ENCODE data around the gene MAP6.
"Not testable (repeated sequence)": the region's sequence is repeated elsewhere in the genome, so short reads cannot be mapped to it uniquely, and the experiment has no call there.

Gene MAP6

DNA sequence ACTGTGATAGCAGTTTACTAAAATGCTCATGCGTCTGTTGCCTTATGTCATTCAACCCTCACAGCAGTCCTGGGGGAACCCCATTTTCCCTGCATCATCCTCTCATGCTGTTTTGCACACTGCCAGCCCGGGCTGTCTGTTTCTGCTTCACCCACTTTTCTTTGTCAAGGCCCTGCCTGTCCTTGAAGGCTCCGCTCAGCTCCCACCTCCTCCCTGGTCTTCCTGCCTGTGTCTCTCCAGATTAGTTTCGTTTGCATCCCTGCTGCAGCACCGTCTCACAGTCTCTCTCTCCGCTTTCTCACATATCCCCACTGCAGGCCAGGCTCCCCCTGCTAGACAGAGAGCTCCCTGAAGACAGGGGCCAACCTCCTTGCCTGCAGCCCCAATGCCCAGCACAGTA is 76.9 kb downstream of the MAP6 start:
- DNase-seq (ENCODE audit: low spot score): no peak

- DNase-seq (ENCODE audit: low spot score): no peak
Observed at GRCh38 chr11:75591371-75591770, 77.5 kb downstream of the MAP6 start.

- DNase-seq (ENCODE audit: low spot score): no peak
Observed at GRCh38 chr11:75589933-75590332, 78.9 kb downstream of the MAP6 start.

- DNase-seq (ENCODE audit: low spot score): no peak
Observed at GRCh38 chr11:75589051-75589450, 79.8 kb downstream of the MAP6 start.

DNA sequence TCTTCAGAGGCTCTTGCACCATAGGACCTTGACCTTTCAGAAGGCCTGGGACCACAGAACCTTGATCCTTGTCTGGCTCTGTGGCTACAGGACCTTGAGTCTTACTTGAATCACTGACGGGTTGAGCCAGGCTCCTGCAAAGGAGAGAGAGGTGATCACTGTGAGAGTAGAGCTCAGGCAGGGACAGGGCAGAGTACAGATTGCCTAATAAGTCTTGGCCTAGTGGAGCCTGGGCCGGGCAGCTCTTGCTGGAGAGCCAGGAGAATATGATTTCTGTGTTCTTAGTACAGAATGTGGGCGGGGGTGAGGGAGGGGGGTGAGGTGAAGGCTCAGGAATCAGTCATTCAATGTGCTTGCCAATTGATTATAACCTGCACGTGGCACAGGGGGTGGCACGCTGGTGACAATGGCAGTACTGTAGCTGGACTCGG is 80.8 kb downstream of the MAP6 start:
- no peak for DNase-seq (ENCODE audit: low spot score)

GRCh38 chr11:75586395-75586794 is 82.4 kb downstream of the MAP6 start:
- no peak for DNase-seq (ENCODE audit: low spot score)

- no peak for DNase-seq (ENCODE audit: low spot score)
Observed at GRCh38 chr11:75585293-75585670, 83.6 kb downstream of the MAP6 start.

DNA sequence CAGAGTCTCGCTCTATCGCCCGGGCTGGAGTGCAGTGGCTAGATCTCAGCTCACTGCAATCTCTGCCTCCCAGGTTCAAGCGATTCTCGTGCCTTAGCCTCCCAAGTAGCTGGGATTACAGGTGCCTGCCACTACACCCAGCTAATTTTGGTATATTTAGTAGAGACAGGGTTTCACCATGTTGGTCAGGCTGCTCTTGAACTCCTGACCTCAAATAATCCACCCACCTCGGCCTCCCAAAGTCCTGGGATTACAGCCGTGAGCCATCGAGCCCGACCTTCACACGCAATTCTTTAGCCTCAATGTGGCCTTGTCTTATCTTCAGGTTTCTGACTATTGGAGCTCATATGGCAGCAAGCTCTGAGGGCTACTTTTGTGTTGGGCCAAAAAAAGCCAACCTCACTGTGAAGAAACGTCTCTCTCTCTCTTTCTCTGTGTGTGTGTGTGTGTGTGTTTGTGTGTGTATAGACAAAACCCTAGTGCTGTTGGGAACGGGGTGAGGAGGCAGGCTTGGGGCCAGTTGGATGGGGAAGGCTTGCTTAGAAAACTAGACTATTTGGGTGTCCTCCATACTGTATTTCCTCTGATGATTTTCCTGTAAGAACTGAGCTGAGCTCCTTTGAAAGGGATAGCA is 84.1 kb downstream of the MAP6 start:
- DNase-seq (ENCODE audit: low spot score): not testable (repeated sequence)

GRCh38 chr11:75583718-75584658 is 84.8 kb downstream of the MAP6 start:
- DNase-seq (ENCODE audit: low spot score): no peak

DNA sequence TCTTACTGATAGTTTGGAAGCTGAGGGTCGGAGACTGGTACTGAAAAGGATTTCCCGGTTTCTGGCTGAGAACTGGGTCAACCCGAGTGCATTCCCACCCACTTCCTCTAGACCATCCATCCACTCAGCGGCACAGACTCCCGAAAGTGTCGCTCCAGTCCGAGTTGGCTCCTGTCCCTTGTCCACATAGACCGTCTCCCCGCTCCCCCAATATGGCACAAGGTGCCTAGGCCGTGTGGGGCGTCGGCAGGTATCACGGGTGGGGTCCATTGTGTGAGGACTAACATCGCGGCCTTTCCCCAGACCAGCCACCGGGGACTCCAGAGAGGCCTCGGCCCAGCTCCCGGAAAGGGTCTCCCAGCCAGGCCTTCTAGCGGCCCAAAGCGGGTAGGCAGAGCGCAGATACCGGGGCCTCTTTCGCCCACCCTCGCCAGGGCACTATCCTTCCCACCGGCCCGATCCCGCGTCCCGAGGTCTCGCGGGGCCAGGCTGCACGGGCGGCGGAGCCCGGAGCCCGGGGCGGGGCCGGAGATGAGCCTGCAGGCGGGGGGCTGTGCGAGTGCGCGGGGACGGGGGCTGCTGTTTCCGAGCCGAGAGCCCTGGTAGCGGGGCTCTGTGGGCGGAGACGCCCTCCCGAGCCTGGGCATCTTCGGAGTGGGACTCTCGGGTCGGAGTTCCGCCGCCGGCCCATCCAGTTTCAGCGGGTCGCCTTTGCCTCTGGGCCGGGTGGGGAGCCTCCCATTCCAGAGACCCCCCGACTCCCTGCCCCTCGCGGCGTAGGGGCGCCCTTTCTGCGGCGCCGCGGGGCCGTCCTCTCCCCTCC is 85.7 kb downstream of the MAP6 start:
- DNase-seq (ENCODE audit: low spot score): peak; percentile 62

- no peak for DNase-seq (ENCODE audit: low spot score)
Observed at GRCh38 chr11:75582506-75582894, 86.3 kb downstream of the MAP6 start.

DNA sequence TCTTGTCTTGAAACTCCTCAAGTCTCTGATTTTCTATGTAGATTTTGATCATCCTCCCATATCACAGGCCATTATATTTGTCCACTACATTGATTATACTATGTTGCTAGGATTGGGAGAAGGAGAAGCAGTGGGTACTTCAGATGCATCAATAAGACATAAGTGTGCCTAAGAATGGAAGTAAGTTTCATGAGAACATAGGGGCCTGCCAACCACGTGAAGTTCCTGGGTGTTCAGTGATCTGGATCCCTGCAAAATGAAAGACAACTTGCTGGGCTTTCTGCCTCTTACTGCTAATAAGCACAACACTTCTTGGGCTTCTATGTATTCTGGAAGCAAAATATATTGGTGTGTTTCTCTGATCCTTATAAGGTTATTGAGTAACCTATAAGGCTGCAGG is 89.0 kb downstream of the MAP6 start:
- no peak for DNase-seq (ENCODE audit: low spot score)

- DNase-seq (ENCODE audit: low spot score): no peak
Observed at GRCh38 chr11:75578977-75579376, 89.9 kb downstream of the MAP6 start.

GRCh38 chr11:75577207-75577606 is 91.6 kb downstream of the MAP6 start:
- no peak for DNase-seq (ENCODE audit: low spot score)

GRCh38 chr11:75576499-75576918 is 92.3 kb downstream of the MAP6 start:
- no peak for DNase-seq (ENCODE audit: low spot score)

- DNase-seq (ENCODE audit: low spot score): no peak
Observed at GRCh38 chr11:75576017-75576416, 92.8 kb downstream of the MAP6 start.

- no peak for DNase-seq (ENCODE audit: low spot score)
Observed at GRCh38 chr11:75574698-75575602, 93.9 kb downstream of the MAP6 start.

- no peak for DNase-seq (ENCODE audit: low spot score)
Observed at GRCh38 chr11:75572744-75573143, 96.1 kb downstream of the MAP6 start.

DNA sequence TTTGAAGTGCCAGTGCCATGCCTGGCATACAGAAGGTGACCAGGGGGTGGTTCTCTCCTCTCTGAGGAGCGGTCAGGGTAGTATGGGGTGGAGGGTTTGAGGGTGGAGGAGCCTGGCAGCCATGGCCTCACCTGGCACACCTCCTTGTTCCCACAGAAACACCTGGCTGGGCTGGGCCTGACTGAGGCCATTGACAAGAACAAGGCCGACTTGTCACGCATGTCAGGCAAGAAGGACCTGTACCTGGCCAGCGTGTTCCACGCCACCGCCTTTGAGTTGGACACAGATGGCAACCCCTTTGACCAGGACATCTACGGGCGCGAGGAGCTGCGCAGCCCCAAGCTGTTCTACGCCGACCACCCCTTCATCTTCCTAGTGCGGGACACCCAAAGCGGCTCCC is 97.2 kb downstream of the MAP6 start:
- no peak for DNase-seq (ENCODE audit: low spot score)

GRCh38 chr11:75570559-75571139 is 98.2 kb downstream of the MAP6 start:
- no peak for DNase-seq (ENCODE audit: low spot score)

DNA sequence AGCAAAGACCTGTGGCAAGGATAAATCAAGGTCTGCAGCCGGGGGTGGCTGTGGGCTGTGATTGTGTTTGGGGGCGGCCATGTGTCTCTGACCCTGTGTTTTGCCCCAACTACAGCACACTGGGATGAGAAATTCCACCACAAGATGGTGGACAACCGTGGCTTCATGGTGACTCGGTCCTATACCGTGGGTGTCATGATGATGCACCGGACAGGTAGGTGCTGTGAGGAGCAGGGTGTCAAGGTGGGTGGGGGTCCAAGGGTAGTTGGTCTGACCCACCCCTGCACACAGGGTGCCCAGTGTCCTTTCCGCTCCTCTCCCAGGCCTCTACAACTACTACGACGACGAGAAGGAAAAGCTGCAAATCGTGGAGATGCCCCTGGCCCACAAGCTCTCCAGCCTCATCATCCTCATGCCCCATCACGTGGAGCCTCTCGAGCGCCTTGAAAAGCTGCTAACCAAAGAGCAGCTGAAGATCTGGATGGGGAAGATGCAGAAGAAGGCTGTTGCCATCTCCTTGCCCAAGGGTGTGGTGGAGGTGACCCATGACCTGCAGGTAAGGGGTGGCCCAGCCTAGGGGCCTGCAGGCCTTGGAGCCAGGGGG is 100.1 kb downstream of the MAP6 start:
- DNase-seq (ENCODE audit: low spot score): no peak
